SK-N-SH (cell line): ENCODE data around the gene THYN1. TPM values are rescaled to one million over a fixed set of nuclear protein-coding genes. Genes with fewer than 3 reads are reported as not detected.

ENCODE experiments used
- CTCF ChIA-PET: fragments of 300-600, 350-600 bp; formaldehyde crosslinking; extraction: SDS; loops from one replicate; lab custom pipeline; 2021; lab: Yijun Ruan, JAX
- POLR2A ChIA-PET: fragments of 350-600 bp; sonication (Branson Sonifier 250); formaldehyde crosslinking; extraction: SDS; loops from one replicate; lab custom pipeline; 2020; ENCODE audit warnings: antibody characterized with exemption, inconsistent platforms; lab: Yijun Ruan, JAX
- DNase-seq: peaks from one replicate; pipeline ENCODE4 v3.0.0; 2012
- H2AFZ ChIP-seq: fragments of 200-600 bp; sonication (generic); 2 replicates; pipeline ENCODE4 v1.8.1; 2016; ENCODE audit warnings: antibody characterized with exemption, mild to moderate bottlenecking, low read depth
- H3F3A ChIP-seq: fragments of 200-600 bp; sonication (generic); replicated peaks from 2 replicates; pipeline ENCODE3; 2016; ENCODE audit warnings: antibody characterized with exemption, mild to moderate bottlenecking; ENCODE audit not compliant: insufficient read depth
- H3K27ac ChIP-seq, 2 experiments: fragments of 200-500 bp in 1 of 2; fragments of 200-600 bp in 1 of 2; sonication (Bioruptor generic) in 1 of 2; sonication (generic), shearing (Covaris generic) in 1 of 2; 2 replicates each; pipeline versions ENCODE4 v1.5.1 to v1.6.1; 2014 to 2016; ENCODE audit warnings: low read depth in 2 of 2, inconsistent platforms in 1 of 2, low read length in 1 of 2, mild to moderate bottlenecking in 1 of 2, mixed read lengths in 1 of 2
- H3K27me3 ChIP-seq: fragments of 200-600 bp; sonication (generic), shearing (Covaris generic); 2 replicates; pipeline ENCODE4 v1.6.1; 2016; ENCODE audit warnings: mixed run types; ENCODE audit not compliant: insufficient read depth
- H3K36me3 ChIP-seq, 2 experiments: fragments of 200-500 bp in 1 of 2; fragments of 200-600 bp in 1 of 2; sonication (Bioruptor generic) in 1 of 2; sonication (generic) in 1 of 2; replicated peaks in 1 of 2; 2 replicates each; pipeline versions ENCODE3 to v1.5.1; 2014 to 2016; ENCODE audit warnings: low read length in 1 of 2, mild to moderate bottlenecking in 1 of 2; ENCODE audit not compliant: insufficient read depth in 2 of 2, control insufficient read depth in 1 of 2
- H3K4me1 ChIP-seq, 2 experiments: fragments of 200-500 bp in 1 of 2; fragments of 200-600 bp in 1 of 2; sonication (Bioruptor generic) in 1 of 2; sonication (generic), shearing (Covaris generic) in 1 of 2; 2 replicates each; pipeline versions ENCODE4 v1.5.1 to v1.6.1; 2014 to 2016; ENCODE audit warnings: low read depth in 1 of 2, low read length in 1 of 2, mixed run types in 1 of 2; ENCODE audit not compliant: insufficient read depth in 2 of 2, control insufficient read depth in 1 of 2
- H3K4me2 ChIP-seq: fragments of 200-600 bp; sonication (generic), shearing (Covaris generic); 2 replicates; pipeline ENCODE4 v1.6.1; 2017; ENCODE audit warnings: mixed run types
- H3K4me3 ChIP-seq, 2 experiments: fragments of 200-500 bp in 1 of 2; fragments of 200-600 bp in 1 of 2; sonication (Bioruptor generic) in 1 of 2; sonication (generic), shearing (Covaris generic) in 1 of 2; 2 replicates each; pipeline versions ENCODE4 v1.5.1 to v1.8.1; 2014 to 2016; ENCODE audit warnings: low read depth in 2 of 2, inconsistent platforms in 1 of 2, low read length in 1 of 2, mild to moderate bottlenecking in 1 of 2, mixed read lengths in 1 of 2, moderate library complexity in 1 of 2
- H3K79me2 ChIP-seq: fragments of 200-600 bp; sonication (generic); 2 replicates; pipeline ENCODE4 v1.8.1; 2017; ENCODE audit warnings: mild to moderate bottlenecking; ENCODE audit not compliant: insufficient read depth
- H3K9ac ChIP-seq: fragments of 200-600 bp; sonication (generic); 2 replicates; pipeline ENCODE4 v1.6.1; 2017; ENCODE audit warnings: mixed run types
- H3K9me2 ChIP-seq: fragments of 200-600 bp; sonication (generic); 2 replicates; pipeline ENCODE4 v1.6.1; 2017; ENCODE audit warnings: mixed run types
- H3K9me3 ChIP-seq: fragments of 200-600 bp; sonication (generic); 2 replicates; pipeline ENCODE4 v1.6.1; 2017; ENCODE audit warnings: mixed run types, mild to moderate bottlenecking, moderate library complexity
- H4K20me1 ChIP-seq: fragments of 200-600 bp; sonication (generic); 2 replicates; pipeline ENCODE4 v1.6.1; 2017; ENCODE audit warnings: mild to moderate bottlenecking, mixed run types; ENCODE audit not compliant: insufficient read depth
- CHD2 ChIP-seq: fragments of 150-350 bp; IDR thresholded peaks from 2 replicates; pipeline ENCODE4 v1.6.1; 2018; ENCODE audit warnings: low read length; ENCODE audit not compliant: partially characterized antibody
- GATA2 ChIP-seq: sonication (generic); formaldehyde crosslinking; IDR thresholded peaks from 2 replicates; pipeline ENCODE4 v1.5.0; 2020; ENCODE audit warnings: mild to moderate bottlenecking, missing genetic modification reagents
- JUND ChIP-seq: IDR thresholded peaks from 2 replicates; pipeline ENCODE4 v1.4.0; 2012
- RCOR1 ChIP-seq: fragments of 150-350 bp; IDR thresholded peaks from 2 replicates; pipeline ENCODE4 v1.6.1; 2017; ENCODE audit warnings: antibody characterized with exemption, low read length
- WGBS: methylation state at CpG from one replicate; pipeline ENCODE4 v1.1.6; 2017; ENCODE audit warnings: low lambda C conversion rate; 5-methylcytosine and 5-hydroxymethylcytosine counted together
- polyA plus RNA-seq, 3 experiments: library from polyadenylated mRNA; depleted of rRNA; stranded (reverse); fragments of >200 nt; gene quantifications; 2 replicates each; pipeline ENCODE4 v1.2.3, GENCODE V29; 2012
- TF ChIP-seq, protein P1 (sequence below): IDR thresholded peaks from 2 replicates; pipeline ENCODE4 v1.4.0; 2012; ENCODE audit warnings: low read depth, borderline replicate concordance
- TF ChIP-seq, protein P2 (sequence below): IDR thresholded peaks from 2 replicates; pipeline ENCODE4 v1.6.1; 2012; ENCODE audit warnings: mild to moderate bottlenecking, low read depth, low read length, moderate library complexity

Gene THYN1
- polyA plus RNA-seq, 1 of the 3 experiments (the other 2 are of a cell fraction): 61.8 TPM

DNA sequence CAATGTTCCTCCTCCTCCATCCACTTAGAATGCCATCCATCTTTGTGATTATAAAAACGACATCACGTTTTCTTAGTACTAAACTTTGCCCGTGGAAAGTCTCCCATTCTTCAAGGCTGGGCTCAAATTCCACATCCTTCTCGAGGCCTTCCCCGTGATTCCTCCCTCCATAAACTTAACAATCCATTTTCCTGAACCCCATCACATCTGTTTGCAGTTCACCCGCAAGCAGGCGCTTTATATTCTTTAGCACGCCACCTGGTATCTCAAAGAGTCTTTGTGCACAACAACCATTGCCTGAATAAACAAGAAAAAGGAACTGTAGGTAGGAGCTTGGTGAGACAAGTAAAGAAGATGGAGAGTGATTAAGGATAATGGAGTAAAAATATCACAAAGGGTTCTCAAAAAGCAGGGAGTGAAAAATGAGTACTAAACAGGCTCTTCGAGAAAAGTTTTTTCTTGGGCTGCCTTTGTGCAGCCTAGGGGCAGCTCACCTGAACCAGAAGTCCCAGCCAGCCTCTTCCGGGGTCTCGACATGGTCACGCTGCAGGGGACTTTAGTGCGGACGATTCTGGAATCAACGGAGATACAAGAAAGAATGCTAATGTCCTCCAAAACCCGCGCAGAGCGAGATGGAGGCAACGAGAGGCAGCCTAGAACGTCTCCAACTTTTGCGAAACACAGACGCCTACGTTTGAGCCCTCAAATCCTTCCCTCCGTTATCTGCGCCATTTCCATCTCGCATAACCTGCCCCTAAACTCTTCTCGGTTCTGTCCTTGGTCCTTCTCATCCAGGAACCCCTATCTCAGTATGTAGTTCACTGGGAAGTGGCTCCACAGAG is 585 bp downstream of the THYN1 start:
- peaks cover 35% of the 10 kb centered on the region for H3K79me2 ChIP-seq
- H3K27ac ChIP-seq: peak overlapping the region; percentile 23 to 83; a peak in 3 of 4 replicates
- POLR2A ChIA-PET: no interaction called here

DNA sequence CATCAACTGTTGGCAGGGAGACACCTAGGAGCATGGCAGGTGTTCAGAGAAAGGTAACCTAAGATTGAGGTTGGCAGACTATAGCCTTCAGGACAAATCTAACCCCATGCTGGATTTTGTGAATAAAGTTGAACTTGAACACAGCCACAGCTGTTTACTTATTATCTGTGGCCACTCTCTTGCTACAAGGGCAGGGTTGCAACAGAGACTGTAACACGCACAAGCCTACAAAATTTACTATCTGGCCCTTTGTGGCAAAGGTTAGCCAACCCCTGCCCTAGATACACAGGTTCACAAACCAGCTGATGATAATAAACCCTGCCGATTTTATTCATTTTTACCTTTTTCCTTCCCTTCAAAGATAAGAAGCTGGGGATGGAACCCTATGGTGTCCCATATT is 2.5 kb downstream of the THYN1 start:
- H3K27me3 ChIP-seq: no peaks in the 10 kb centered on the region
- peaks cover 4 to 11% of the 10 kb centered on the region in 2 experiments; a peak in 3 of 4 replicates for H3K4me1 ChIP-seq
- peaks cover 18 to 56% of the 10 kb centered on the region in 2 experiments for H3K36me3 ChIP-seq
- no peak overlapping the region for H3K27ac ChIP-seq
- CTCF ChIA-PET: interaction anchor here (1.1 to 2.5 kb wide), 2 partner anchors 11 kb away, joined by 3 to 8 read pairs; no protein-coding TSS in a partner anchor
- H3K9me2 ChIP-seq: no peaks in the 10 kb centered on the region
- no peaks in the 10 kb centered on the region for H4K20me1 ChIP-seq
- no peak overlapping the region for H3K4me3 ChIP-seq
- no peak overlapping the region for H3K9ac ChIP-seq
- H3K79me2 ChIP-seq: peaks cover 33% of the 10 kb centered on the region
- no peak overlapping the region for H2AFZ ChIP-seq
- DNase-seq: no peak
- no peak overlapping the region for H3K4me2 ChIP-seq
- POLR2A ChIA-PET: interaction anchor here (1.0 kb wide), 1 partner anchor 26 kb away, joined by 3 read pairs; the partner anchor contains the start of gene VPS26B
- WGBS: 74% methylated on average over 2 of the region's 2 CpGs
- TF ChIP-seq CHD2: no peak
- no peak for TF ChIP-seq RCOR1
- no peak for TF ChIP-seq JUND
- H3K9me3 ChIP-seq: no peaks in the 10 kb centered on the region
- no peaks in the 10 kb centered on the region for H3F3A ChIP-seq

More for the DNA sequence above, 585 bp downstream of the THYN1 start:
- DNase-seq: peak; percentile 60
- peak overlapping the region; percentile 91 for H3K4me2 ChIP-seq
- TF ChIP-seq, protein P1, sequence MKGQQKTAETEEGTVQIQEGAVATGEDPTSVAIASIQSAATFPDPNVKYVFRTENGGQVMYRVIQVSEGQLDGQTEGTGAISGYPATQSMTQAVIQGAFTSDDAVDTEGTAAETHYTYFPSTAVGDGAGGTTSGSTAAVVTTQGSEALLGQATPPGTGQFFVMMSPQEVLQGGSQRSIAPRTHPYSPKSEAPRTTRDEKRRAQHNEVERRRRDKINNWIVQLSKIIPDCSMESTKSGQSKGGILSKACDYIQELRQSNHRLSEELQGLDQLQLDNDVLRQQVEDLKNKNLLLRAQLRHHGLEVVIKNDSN: no peak
- TF ChIP-seq GATA2 (CRISPR knock-in tag): no peak
- TF ChIP-seq, protein P2, sequence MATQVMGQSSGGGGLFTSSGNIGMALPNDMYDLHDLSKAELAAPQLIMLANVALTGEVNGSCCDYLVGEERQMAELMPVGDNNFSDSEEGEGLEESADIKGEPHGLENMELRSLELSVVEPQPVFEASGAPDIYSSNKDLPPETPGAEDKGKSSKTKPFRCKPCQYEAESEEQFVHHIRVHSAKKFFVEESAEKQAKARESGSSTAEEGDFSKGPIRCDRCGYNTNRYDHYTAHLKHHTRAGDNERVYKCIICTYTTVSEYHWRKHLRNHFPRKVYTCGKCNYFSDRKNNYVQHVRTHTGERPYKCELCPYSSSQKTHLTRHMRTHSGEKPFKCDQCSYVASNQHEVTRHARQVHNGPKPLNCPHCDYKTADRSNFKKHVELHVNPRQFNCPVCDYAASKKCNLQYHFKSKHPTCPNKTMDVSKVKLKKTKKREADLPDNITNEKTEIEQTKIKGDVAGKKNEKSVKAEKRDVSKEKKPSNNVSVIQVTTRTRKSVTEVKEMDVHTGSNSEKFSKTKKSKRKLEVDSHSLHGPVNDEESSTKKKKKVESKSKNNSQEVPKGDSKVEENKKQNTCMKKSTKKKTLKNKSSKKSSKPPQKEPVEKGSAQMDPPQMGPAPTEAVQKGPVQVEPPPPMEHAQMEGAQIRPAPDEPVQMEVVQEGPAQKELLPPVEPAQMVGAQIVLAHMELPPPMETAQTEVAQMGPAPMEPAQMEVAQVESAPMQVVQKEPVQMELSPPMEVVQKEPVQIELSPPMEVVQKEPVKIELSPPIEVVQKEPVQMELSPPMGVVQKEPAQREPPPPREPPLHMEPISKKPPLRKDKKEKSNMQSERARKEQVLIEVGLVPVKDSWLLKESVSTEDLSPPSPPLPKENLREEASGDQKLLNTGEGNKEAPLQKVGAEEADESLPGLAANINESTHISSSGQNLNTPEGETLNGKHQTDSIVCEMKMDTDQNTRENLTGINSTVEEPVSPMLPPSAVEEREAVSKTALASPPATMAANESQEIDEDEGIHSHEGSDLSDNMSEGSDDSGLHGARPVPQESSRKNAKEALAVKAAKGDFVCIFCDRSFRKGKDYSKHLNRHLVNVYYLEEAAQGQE: peak; percentile 65; the same call in 1 of the 2 replicates
- TF ChIP-seq, all 33 proteins: peak for 1
- CTCF ChIA-PET: interaction anchor here (0.8 to 2.7 kb wide), 5 partner anchors 8 to 23 kb away, joined by 3 to 9 read pairs (median 7); partner anchors contain the start of gene GLB1L3
- Histone ChIP-seq H3K9me2 (no peaks in the 10 kb centered on the region), H2AFZ (peak overlapping the region; percentile 87), H3K9ac (peak overlapping the region; percentile 63), H3K4me3 (peak overlapping the region; percentile 85 to 95), H3K4me1 (peaks cover 4 to 11% of the 10 kb centered on the region in 2 experiments; a peak in 3 of 4 replicates), H4K20me1 (no peaks in the 10 kb centered on the region), H3K27me3 (no peaks in the 10 kb centered on the region), H3K36me3 (peaks cover 20 to 38% of the 10 kb centered on the region in 2 experiments), H3F3A (no peaks in the 10 kb centered on the region), H3K9me3 (no peaks in the 10 kb centered on the region)
- WGBS: 10% methylated on average over 27 of the region's 27 CpGs
